GM18909 (cell line): Measurements from ENCODE around the gene PELI2.
A peak's percentile ranks its signal among the peaks of the same experiment; 100 is the strongest.

Source experiments
- ATAC-seq: cut with Tn5 transposase; IDR thresholded peaks from one replicate; pipeline ENCODE4 v1.9.1; 2021; ENCODE audit warnings: mild to moderate bottlenecking; ENCODE audit not compliant: unreplicated experiment, poor library complexity

The PELI2 gene

GRCh38 chr14:56118611-56119181, 485 bp downstream of the PELI2 start:
- peak; percentile 15 for ATAC-seq

GRCh38 chr14:56119201-56119981, 1.2 kb downstream of the PELI2 start:
- peak; percentile 47 for ATAC-seq

DNA sequence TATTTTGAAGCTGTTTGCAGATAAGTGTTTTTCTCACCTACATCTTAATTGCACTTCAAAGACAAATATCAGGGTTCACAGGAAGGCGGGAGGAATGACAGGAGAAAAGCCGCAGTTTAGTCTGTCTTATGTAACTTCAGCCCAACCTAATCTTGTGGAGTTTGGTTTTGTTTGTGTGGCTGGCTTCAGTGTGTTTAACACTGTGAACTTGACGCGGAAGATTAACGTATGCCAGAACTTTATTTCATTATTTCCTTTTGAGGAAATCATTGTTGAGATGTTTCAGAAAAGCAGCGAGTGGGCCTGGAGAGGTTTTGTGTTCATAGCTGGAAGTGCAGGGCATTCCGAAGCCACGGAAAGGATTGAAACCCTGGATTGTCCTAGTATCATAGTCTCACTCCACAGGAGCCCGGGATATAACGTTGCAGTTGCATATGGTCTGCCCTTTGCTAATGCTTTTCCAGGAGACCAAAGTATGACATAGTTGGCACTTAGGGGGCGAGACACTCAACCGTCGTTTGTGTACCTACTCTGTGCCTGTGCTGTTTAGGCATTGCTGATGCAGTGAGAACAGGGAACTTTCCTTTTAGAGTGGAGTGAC, 2.0 kb downstream of the PELI2 start:
- no peak for ATAC-seq

DNA sequence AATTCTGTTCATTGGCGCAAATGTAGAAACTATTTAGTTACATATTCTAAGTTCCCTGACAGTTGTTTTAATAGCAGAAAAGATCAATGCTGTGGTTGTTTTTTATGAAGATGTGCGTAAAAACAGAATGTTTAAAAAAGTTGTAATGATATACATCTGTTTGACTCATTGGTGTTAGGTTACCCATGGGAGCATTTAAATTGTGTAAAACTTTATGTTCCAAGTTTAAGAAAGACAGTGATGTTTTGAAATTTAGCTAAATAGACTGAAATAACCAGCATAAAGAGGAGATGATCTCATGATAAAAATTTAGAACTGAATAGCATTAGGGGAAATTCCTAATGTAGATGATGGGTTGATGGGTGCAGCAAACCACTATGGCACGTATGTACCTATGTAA, 3.6 kb downstream of the PELI2 start:
- no peak for ATAC-seq

DNA sequence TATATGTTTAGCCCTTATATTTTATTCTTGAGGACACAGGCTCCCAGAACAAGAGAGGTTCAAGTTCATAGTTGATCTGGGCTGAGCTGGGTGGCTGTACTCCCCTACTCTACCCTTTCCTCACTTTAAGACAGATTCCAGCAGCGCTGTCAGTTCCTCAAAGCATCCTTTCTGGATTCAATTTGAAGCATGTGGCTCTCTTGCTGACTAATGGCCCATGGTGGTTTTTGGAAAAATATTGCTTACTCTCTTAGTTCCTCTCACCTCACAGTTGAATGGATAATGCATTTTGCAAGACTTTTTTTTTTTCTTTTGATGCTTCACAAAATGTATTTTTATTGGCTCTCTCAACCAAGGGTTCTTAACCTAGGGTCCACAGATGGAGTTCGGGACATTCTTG, 4.1 kb downstream of the PELI2 start:
- ATAC-seq: no peak

GRCh38 chr14:56124327-56124726, 6.1 kb downstream of the PELI2 start:
- no peak for ATAC-seq

DNA sequence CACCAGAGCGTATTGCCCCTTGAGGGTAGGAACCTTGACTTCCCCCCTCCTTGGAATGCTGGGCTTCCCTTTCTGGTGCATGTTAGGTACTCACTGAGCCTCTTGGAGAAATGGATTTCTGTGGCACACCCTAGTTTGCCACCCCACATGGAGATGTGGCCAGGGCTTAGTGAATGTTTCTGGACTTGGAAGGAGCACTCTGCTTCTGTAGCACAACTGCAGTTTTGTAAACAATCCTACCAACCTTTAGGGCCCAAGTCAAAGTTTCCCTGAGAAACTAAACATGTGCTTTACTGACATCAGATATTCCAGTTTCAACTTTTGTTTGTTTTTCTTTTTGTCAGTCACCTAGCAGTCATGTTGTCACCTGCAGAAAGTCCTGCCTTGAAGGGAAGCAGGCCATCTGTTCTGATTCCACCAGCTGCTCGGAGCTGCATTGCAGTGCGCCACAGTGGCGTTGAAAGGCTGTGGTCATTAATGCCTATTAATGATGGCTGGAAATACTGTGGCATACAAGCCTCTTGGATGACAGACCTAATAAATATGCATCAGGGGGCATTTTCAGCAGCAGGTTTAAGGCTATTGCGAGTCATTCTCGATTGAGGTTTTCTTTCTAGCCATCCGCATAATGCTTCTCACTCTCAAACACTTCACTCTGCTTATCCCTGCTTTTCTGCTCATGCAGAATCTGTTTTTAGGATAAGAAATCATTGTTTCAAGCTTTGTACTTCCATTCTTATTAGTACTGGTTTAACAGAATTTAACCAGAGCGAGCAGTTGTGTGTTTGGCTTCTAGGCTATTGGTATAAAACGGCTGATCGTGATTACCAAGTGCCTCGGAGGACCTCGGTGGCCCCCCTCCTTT, 7.8 kb downstream of the PELI2 start:
- no peak for ATAC-seq

- no peak for ATAC-seq
These were observed 8.4 kb downstream of the PELI2 start for GRCh38 chr14:56126637-56126913.

- no peak for ATAC-seq
These were observed 8.9 kb downstream of the PELI2 start for GRCh38 chr14:56127156-56127555.

DNA sequence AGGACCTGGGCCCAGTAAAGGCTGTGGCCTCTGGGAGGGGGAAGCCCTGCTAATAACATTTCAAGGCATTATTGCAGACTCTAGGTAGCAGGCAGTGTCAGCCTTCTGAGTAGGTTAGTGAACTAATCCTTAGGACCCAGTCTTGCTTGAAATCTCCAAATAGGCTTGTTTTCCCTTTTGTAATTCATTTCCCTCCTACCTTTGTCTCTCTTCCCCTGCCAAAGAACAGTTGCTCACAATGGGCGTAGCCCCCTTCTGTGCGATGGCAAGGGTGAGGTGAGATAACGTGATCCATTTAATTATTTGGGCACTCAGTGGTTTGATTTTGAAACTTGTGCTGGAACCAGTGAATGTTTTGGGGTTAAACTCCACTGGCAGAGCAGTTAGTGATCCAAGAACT, 10.9 kb downstream of the PELI2 start:
- no peak for ATAC-seq

DNA sequence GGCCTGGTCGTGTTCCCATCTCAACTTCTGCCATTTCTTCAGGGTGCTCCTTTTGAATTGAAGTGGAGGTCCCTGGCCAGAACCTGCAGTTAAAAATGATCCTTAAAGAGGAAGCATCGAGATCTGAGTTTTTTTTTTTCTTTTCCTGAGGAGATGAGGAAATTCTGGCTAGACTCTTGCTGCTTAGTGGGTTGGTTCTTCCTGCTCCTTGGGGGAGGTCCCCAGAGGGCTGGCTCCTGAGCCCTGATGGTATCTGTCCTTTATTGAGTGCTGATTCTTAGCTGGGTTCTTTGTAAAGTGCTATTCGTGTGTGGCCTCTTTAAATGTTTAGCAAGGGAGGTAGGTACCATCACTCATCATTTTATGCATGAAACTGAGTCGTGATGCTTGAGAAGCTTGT, 11.7 kb downstream of the PELI2 start:
- ATAC-seq: no peak

DNA sequence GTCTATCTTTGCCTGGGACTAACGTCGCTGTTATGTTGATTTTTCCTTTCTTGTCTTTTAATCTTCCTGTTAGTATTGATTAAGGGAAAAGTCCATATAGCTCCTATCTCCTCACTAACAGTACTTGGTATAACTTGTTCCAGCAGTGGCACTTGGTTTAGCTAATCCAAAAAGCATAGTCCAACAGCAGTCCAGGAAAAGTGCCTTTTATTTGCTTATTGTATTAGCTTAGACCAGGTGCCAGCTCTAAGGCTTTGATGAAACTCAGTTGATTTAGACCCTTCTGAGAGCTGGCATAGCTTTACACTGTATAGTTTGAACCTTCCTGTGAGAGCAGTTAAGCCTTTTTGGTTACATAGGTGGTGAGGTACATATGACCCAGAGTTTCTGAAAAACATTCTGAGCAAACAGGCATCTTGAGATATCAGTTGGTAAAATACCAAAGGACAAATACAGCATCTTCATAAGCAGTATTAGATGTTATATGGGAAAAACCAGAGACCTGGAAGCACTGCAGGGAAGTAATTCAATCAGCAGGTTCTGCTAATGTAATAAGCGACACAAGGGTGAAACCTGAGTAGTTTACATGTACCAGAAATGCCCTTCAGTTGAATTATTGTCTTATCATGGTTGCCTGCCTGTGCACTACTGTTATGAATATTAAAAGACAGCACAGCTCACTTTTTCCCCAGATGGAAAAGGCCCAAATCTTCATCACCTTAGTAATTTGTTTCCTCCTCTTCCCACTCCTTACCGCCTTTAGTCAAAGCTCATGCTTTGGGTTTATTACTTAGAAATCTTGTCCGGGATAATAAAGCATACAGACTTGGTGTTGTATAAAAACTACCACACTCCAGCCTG, 13.0 kb downstream of the PELI2 start:
- ATAC-seq: no peak

GRCh38 chr14:56131865-56132833, 13.9 kb downstream of the PELI2 start:
- ATAC-seq: no peak

GRCh38 chr14:56133547-56133946, 15.3 kb downstream of the PELI2 start:
- ATAC-seq: no peak

GRCh38 chr14:56135001-56135400, 16.8 kb downstream of the PELI2 start:
- ATAC-seq: no peak

GRCh38 chr14:56135668-56136067, 17.5 kb downstream of the PELI2 start:
- ATAC-seq: no peak

DNA sequence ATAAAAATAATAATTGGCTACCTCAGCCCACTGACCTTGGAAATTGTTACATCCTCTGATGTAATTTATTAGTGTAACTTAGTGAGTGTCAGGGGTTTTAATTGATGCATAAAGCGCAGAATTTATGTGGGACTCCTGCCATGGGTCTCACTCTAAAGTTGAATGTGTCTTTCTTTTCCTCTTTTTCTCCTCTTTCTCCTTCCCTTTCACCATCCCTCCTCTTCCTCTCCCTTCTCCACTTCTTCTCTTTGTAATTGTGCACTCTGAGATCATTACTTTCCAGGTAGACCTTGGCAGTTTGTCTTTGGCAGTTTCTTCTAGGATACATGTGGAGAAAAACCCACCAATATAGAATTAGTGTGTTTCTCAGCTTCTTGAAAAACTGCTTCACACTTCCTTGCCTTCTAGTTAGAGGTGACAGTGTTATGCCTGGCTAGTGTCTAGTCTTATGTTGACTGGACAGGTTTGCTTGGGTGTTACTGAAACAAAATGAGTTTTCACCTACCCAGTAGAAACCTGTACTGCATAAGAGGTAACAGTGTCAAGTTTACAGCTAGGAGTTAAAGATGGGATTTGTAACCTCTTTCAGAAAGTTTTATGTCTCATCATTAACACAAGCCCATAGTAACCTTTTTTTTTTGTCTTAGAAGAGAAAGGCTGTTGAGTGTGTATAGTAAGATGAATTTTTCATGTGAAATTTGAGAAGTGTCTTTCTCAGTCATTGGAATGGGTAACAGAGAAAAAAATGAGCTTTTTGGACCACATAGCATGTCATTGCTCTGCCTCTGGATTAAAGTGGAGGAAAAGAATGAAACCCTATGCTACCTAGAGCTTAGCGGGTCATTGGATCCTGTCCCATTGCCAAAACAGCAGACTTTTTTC, 18.6 kb downstream of the PELI2 start:
- ATAC-seq: no peak

GRCh38 chr14:56137453-56137807, 19.2 kb downstream of the PELI2 start:
- no peak for ATAC-seq
